Duodenal mucosa (tissue), 2 donors: ENCODE data around the gene CA14.
"Not testable (repeated sequence)": the region's sequence is repeated elsewhere in the genome, so short reads cannot be mapped to it uniquely, and the experiment has no call there.

Experiments
- H3K27ac ChIP-seq: one replicate; pipeline ENCODE4 v1.7.0; 2013; ENCODE audit warnings: low read depth, low read length
- H3K27me3 ChIP-seq, 2 donors: one replicate each; pipeline ENCODE4 v1.7.0; 2013; ENCODE audit warnings: low read length in 2 of 2, control low read depth in 1 of 2; ENCODE audit not compliant: insufficient read depth in 2 of 2, control insufficient read depth in 1 of 2
- H3K36me3 ChIP-seq, 2 donors: one replicate each; pipeline ENCODE4 v1.7.0; 2013; ENCODE audit warnings: low read length in 2 of 2, control low read depth in 1 of 2; ENCODE audit not compliant: insufficient read depth in 2 of 2, control insufficient read depth in 1 of 2
- H3K4me1 ChIP-seq, 2 donors: one replicate each; pipeline ENCODE4 v1.7.0; 2013; ENCODE audit warnings: low read length in 2 of 2, control low read depth in 1 of 2; ENCODE audit not compliant: insufficient read depth in 2 of 2, control insufficient read depth in 1 of 2
- H3K4me3 ChIP-seq, 2 donors: one replicate each; pipeline ENCODE4 v1.7.0; 2013; ENCODE audit warnings: low read length in 2 of 2, low read depth in 1 of 2
- H3K9ac ChIP-seq, 2 donors: one replicate each; pipeline ENCODE4 v1.7.0; 2013; ENCODE audit warnings: low read length in 2 of 2, low read depth in 1 of 2
- H3K9me3 ChIP-seq, 2 donors: one replicate each; pipeline ENCODE4 v1.7.0; 2013; ENCODE audit warnings: low read length in 2 of 2, control low read depth in 1 of 2; ENCODE audit not compliant: control insufficient read depth in 1 of 2

The CA14 gene

GRCh38 chr1:150224983-150225382 is 32.6 kb upstream of the CA14 start:
- peaks cover 6 to 43% of the 10 kb centered on the region in 2 donors for H3K36me3 ChIP-seq
- H3K4me1 ChIP-seq: no peaks in the 10 kb centered on the region
- no peaks in the 10 kb centered on the region for H3K9me3 ChIP-seq
- H3K27me3 ChIP-seq: no peaks in the 10 kb centered on the region
- H3K9ac ChIP-seq: no peak overlapping the region
- no peak overlapping the region for H3K4me3 ChIP-seq
- H3K27ac ChIP-seq: no peak overlapping the region

GRCh38 chr1:150225546-150225945 is 32.0 kb upstream of the CA14 start:
- no peaks in the 10 kb centered on the region for H3K4me1 ChIP-seq
- H3K36me3 ChIP-seq: peaks cover 6 to 38% of the 10 kb centered on the region in 2 donors
- no peak overlapping the region for H3K27ac ChIP-seq
- no peak overlapping the region for H3K4me3 ChIP-seq
- H3K27me3 ChIP-seq: no peaks in the 10 kb centered on the region
- no peaks in the 10 kb centered on the region for H3K9me3 ChIP-seq
- no peak overlapping the region for H3K9ac ChIP-seq

GRCh38 chr1:150226486-150226885 is 31.1 kb upstream of the CA14 start:
- H3K4me1 ChIP-seq: no peaks in the 10 kb centered on the region
- no peak overlapping the region for H3K27ac ChIP-seq
- no peaks in the 10 kb centered on the region for H3K9me3 ChIP-seq
- no peak overlapping the region for H3K4me3 ChIP-seq
- H3K9ac ChIP-seq: no peak overlapping the region
- H3K36me3 ChIP-seq: peaks cover 6 to 36% of the 10 kb centered on the region in 2 donors
- H3K27me3 ChIP-seq: no peaks in the 10 kb centered on the region

- Histone ChIP-seq H3K27me3 (no peaks in the 10 kb centered on the region), H3K27ac (no peak overlapping the region), H3K36me3 (peaks cover 6 to 36% of the 10 kb centered on the region in 2 donors), H3K9me3 (no peaks in the 10 kb centered on the region), H3K9ac (no peak overlapping the region), H3K4me1 (no peaks in the 10 kb centered on the region), H3K4me3 (no peak overlapping the region)
Observed at GRCh38 chr1:150227228-150227627, 30.3 kb upstream of the CA14 start.

GRCh38 chr1:150228246-150228645 is 29.3 kb upstream of the CA14 start:
- H3K9ac ChIP-seq, H3K4me3 ChIP-seq, H3K27ac ChIP-seq, H3K27me3 ChIP-seq, H3K9me3 ChIP-seq, H3K4me1 ChIP-seq: not testable (repeated sequence)
- peaks cover 6 to 36% of the 10 kb centered on the region in 2 donors for H3K36me3 ChIP-seq

- H3K9ac ChIP-seq, H3K4me3 ChIP-seq, H3K9me3 ChIP-seq, H3K36me3 ChIP-seq, H3K27me3 ChIP-seq, H3K27ac ChIP-seq: not testable (repeated sequence)
- peaks cover 5 to 12% of the 10 kb centered on the region in 2 donors for H3K4me1 ChIP-seq
Observed at GRCh38 chr1:150232921-150233320, 24.7 kb upstream of the CA14 start.

- Histone ChIP-seq H3K4me3 (peak overlapping the region; percentile 83 to 99), H3K27ac (peak overlapping the region; percentile 7), H3K9ac (peak overlapping the region; percentile 21 to 39)
Observed at GRCh38 chr1:150233359-150234308, 23.9 kb upstream of the CA14 start.

GRCh38 chr1:150234309-150234565 is 23.3 kb upstream of the CA14 start:
- no peaks in the 10 kb centered on the region for H3K36me3 ChIP-seq
- peak overlapping the region; percentile 83 to 99 for H3K4me3 ChIP-seq
- peaks cover 5 to 12% of the 10 kb centered on the region in 2 donors for H3K4me1 ChIP-seq
- no peaks in the 10 kb centered on the region for H3K27me3 ChIP-seq
- peak overlapping the region; percentile 95 for H3K27ac ChIP-seq
- H3K9me3 ChIP-seq: no peaks in the 10 kb centered on the region
- H3K9ac ChIP-seq: peak overlapping the region; percentile 91

More at GRCh38 chr1:150233359-150234308, 23.9 kb upstream of the CA14 start:
- no peaks in the 10 kb centered on the region for H3K36me3 ChIP-seq
- peaks cover 5 to 12% of the 10 kb centered on the region in 2 donors for H3K4me1 ChIP-seq
- H3K9me3 ChIP-seq: no peaks in the 10 kb centered on the region
- no peaks in the 10 kb centered on the region for H3K27me3 ChIP-seq

- Histone ChIP-seq H3K4me1 (peaks cover 5 to 12% of the 10 kb centered on the region in 2 donors), H3K27me3 (no peaks in the 10 kb centered on the region), H3K9ac (peak overlapping the region; percentile 91), H3K36me3 (no peaks in the 10 kb centered on the region), H3K9me3 (no peaks in the 10 kb centered on the region), H3K4me3 (peak overlapping the region; percentile 83 to 99), H3K27ac (peak overlapping the region; percentile 95)
Observed at GRCh38 chr1:150234566-150235293, 22.8 kb upstream of the CA14 start.

- Histone ChIP-seq H3K4me3 (peak overlapping the region; percentile 83 to 99), H3K27ac (peak overlapping the region; percentile 95), H3K4me1 (peaks cover 5 to 12% of the 10 kb centered on the region in 2 donors), H3K9ac (peak overlapping the region; percentile 91), H3K9me3 (no peaks in the 10 kb centered on the region), H3K27me3 (no peaks in the 10 kb centered on the region), H3K36me3 (no peaks in the 10 kb centered on the region)
Observed at GRCh38 chr1:150235294-150235851, 22.2 kb upstream of the CA14 start.
